Fibroblast of upper back skin (primary cell): Measurements from ENCODE around the gene C4orf54.

Experiments used
- DNase-seq: peaks from one replicate; pipeline ENCODE4 v3.0.0-alpha.2; 2013

Gene C4orf54

DNA sequence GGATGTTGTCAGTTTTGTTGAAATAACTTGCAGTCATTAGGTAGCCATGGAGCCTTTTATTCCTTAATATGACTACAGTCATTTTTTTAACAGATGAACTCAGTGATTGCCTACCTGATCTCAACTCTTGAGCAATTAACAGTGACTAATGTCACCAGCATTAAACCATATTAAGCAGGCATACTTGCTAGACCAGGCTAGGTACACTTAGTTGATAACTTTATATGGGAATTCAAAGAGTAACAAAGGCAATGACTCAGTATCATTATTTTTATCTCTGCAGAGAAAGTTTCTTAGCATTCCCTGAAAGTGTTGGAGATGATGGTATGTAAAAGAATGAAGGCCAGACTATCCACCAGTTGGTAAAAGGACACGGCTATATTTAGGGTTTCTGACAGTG lies at the start of gene C4orf54:
Gene C4orf54 (minus strand): TSS at position 31 of the 400 bp plus-strand sequence. CDS start 3,180 bp downstream, outside the sequence.
- no peak for DNase-seq

DNA sequence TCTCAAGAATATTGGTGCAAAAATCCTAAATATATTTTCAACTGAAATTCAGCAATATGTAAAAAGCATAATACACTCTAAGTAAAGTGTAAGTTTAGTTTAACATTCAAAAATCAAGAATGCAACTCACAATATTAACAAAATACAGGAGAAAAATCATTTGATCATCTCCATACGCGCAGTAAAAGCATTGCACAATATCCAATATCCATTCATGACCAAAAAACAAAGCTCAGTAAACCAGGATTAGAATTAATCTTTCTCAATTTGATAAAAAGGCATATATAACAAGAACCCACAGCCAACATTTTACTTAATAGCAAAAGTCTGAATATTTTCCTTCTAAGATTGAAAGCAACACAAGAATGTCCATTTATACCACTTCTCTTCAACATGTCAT lies 48.3 kb upstream of the C4orf54 start:
- no peak for DNase-seq

DNA sequence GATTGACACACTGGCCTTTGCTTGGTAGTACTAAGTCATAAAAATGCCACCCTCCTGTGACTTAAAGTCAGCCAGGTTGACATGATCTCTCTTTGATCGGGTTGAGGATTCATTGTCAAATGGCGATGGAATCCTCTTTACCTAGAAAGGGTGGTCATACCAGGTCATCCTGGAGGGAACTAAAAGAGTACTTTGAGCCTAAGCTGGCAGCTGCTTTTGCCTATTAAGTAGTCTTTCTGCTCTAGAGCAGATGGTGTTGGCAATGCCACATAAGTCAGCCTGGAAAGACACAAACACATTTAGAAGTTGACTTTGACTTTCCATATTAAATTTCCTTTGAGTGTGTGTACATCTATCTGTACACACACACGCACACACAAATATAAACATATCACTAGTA lies 39.2 kb upstream of the C4orf54 start:
- no peak for DNase-seq

DNA sequence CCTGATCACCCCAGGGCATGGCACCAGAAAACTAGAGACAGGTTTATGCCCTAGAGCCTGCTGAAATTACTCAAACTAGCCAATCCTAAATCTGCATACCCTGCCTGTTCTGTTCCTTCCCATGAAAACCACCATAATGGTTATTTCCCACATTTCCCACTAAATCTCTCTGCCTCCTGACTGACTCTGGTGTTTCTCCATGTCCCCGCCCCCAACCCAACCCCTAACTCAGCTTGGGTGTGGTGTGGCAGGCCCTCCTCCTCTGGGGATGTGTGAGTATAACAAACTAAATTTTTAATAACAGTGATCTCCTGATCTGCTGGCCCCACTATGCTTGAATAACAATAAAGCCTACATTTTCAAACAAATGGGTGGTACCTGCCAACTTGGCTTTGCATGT lies 35.5 kb upstream of the C4orf54 start:
- no peak for DNase-seq

DNA sequence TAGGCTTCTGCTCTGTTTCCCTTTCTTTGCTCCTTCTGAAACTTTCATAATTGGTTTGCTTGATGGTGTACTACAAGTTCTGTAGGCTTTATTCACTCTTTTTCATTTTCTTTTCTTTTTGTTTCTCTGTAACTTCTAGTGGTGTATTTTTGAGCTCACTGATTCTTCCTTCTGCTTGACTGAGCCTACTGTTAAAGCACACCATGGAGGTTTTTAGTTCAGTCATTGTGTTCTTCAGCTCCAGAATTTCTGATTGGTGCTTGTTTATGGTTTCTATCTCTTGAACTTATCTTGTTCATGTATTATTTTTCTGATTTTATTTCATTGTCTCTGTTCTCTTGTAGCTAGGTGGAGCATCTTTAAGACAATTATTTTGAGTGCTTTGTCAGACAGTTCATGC lies 33.4 kb upstream of the C4orf54 start:
- no peak for DNase-seq

DNA sequence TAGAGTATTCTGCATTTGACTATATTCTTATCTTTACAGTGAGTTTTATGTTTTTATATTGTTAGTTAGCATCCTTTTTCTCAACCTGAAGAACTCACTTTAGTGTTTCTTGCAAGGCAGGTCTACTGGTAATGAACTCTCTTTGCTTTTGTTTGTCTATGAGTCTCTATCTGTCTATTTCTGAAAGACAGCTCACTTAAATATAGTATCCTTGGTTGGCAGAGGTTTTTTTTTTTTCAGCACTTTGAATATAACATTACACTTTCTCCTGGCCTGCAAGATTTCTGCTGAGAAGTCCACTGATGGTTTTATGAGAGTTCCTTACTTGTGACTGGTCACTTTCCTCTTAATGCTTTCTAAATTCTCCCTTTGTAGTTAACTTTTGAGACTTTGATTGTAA lies 32.8 kb upstream of the C4orf54 start:
- DNase-seq = no peak

DNA sequence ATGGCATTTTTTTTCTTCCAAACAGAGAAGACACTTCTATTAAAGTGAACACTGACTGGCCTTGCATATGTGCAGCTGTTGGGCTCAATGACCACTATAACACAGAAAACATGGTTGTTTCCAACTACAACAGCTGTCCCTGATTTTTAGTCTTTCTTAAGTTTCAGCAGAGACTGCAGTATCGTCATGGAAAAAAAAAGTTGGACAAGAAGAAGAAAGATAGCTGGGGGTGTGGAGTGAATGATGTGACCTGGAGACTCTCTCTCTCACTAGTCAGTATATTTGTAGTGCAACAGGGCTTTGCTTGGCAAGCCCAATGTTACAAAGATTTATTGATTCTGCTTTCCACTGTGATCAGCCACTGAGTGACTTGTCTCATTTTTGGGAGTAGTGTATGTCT lies 29.5 kb upstream of the C4orf54 start:
- no peak for DNase-seq

DNA sequence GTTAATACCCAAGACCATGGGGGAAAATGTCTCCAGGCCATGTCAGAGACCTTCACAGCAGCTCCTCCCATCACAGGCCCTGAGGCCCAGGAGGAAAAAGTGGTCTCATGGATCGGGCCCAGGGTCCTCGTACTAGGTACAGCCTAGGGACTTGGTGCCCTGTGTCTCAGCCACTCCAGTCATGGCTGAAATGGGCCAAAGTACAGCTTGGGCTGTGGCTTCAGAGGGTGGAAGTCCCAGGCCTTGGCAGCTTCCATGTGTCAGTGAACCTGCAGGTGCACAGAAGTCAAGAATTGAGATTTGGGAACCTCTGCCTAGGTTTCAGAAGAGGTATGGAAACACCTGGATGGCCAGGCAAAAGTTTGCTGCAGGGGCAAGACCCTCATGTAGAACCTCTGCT lies 27.6 kb upstream of the C4orf54 start:
- DNase-seq = no peak

DNA sequence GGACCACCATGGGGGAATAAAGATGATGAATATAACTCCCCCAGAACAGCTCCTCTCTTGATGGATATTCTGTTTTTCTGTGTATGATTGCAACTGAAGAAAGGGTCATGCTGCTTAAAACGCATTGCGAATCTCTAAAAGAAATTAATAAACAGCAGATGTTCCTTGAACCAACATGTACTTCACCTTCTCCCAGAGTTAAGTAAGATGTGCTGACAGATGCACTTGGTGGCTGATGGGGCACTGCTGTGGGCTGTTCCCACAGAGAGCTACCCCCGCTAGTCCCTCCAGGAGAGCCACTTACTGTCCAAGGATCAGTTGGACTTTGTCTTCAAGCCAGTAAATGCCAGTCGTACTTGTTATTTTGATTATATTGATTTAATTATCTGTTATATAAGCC lies 26.3 kb upstream of the C4orf54 start:
- no peak for DNase-seq

DNA sequence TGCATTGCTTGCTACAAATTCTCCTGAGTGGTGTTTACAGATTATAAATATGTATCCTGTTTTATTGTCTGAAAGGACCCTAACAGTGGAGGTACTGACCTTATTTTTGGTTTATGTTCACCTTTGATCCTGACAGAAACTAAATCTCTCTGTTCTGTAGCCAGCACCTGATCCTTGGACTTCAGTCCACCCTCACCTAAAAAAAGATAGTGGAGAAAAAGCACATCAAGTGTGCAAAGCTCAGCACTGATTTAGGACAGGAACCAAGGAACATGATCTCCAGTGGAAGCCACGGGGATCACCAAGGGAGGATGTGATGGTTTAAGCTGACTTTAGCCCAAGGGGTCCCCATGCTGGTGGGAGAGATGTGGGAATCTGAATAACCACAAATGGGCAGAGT lies 22.3 kb upstream of the C4orf54 start:
- DNase-seq = no peak

DNA sequence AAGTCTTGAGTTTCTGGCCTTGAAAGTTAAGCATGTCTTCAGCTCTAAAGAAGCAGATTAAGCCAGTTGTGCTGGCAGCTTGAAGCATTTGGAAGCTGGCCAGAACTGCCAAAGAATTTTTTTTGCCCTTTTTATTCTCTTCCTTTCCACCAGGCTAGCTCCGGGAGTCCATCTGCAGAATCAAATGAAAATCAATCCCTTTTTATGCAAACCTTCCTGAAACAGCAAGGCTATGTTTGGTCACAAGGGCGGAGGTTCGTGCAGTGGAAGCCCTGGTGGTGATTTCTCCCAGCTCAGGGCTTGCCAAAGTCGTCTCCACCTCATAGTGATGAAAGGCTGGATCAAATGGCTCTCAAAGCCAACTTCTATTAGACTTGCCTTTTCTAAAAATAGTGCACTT lies 21.6 kb upstream of the C4orf54 start:
- no peak for DNase-seq

DNA sequence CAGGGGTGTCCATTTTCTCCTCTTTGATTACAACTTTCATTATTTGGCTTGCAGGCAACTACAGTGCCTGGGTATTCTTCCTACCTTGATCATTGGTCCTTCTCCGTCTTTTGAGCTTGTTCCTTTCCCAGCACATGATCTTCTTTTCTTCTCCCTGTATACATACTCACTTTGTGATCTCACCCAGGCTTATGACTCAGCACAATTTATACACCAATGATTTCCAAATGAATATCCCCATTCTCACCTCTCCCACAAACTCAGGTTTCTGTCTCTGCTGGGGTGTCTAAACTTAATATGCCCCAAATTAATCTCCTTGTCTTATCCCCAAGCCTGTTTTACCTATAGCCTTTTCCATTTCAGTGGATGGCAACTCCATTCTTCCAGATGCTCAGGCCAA lies 19.5 kb upstream of the C4orf54 start:
- no peak for DNase-seq

DNA sequence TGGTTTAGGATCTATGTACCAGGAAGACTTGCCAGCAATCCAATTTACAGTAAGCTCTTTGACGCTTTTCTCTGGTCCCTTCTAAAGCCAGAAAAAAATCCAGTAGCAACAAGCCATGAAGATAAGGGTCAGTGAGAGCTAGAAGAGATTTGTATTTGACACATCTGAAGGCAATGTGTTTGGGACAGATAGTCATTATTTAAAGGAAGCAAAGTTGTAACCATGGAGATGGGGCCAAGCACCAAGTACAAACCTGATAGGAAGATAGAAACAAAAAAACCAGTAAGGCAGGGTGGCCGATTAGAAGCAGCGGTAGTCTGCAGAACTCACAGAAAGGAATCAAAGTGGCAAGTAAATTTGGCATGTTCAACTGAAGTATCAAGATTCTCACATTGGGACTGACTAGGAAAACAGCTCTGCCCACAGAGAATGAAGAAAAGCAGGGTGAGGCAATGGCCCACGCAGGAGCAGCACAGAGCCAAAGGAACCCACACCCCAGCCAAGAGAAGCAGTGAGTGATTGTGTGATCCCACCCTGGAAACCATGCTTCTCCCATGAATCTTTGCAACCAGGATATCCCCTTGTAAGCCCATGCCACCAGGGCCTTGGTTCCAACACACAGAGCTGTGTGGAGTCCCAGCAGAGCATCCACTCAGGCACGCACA lies 12.9 kb upstream of the C4orf54 start:
- no peak for DNase-seq

DNA sequence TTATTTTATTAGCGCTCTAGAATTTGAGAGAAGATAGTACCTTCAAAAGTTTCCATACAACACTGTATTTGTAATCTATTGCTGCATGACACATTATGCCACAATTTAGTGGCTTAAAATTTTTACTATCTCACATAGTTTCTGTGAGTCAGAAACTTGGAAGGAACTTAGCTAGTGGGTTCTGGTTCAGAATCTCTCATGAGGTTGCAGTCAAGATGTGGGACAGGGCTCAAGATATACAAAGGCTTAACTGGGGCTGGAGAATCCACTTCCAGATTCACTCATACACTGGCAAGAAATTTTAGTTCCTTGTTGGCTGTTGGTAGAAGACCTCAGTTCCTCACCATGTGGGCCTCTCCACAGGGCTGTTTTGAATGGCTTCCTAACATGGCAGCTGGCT lies 11.5 kb upstream of the C4orf54 start:
- DNase-seq = no peak

DNA sequence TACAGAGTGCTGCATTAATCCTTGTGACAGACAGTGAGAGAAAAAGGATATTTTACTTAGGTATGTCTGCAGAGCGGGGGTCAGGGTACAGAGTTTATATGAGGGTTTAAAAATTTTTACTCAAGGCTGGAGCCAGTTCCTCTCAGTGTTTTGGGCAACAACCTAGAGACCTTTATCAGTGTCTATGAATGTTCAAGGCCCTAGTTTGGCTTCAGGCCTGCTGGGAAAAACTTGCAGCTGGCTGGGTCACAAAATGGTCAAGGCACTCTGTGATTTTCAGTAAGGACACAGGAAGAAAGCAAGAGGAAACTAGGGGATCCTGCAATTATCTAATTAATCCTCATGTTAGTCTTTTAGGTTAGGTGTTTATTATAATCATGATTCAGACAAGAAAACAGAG lies 10.8 kb upstream of the C4orf54 start:
- DNase-seq = no peak

DNA sequence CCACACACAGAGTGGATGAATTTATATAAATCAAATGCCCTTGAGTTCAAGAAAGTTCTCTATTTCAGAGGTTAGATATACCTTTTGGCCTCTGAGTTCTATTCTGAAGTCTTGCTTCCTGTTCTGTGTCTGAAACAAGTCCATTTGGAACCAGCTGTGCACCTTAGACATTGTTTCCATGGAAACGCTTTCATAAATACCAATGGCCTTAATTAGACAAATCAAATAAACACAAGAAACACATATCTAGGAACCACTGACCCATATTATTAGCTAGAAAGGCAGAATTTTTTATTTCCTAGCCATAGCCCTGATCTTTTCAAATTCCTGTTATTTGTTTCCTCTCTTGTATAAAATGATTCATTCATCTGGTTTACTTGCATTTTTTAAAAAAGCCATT lies 8.4 kb upstream of the C4orf54 start:
- DNase-seq = no peak

DNA sequence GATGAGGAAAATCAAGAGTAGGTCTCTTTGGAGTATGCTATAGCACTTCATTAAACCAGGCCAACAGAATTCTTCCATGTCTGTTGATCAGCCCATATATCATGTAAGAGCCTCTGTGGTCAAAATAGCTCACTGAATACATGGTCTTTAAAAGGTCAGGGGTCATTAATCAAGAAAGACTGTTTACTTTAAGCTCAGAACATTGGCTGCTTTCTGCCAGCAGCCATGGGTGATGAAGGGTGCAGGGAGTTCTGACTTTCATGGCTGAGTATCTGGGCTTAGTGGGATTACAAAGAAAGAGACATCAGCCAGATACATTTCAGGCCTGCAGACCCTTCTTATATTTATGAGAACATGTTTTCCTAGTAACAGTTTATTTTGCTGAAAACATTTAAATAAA lies 7.1 kb upstream of the C4orf54 start:
- no peak for DNase-seq

DNA sequence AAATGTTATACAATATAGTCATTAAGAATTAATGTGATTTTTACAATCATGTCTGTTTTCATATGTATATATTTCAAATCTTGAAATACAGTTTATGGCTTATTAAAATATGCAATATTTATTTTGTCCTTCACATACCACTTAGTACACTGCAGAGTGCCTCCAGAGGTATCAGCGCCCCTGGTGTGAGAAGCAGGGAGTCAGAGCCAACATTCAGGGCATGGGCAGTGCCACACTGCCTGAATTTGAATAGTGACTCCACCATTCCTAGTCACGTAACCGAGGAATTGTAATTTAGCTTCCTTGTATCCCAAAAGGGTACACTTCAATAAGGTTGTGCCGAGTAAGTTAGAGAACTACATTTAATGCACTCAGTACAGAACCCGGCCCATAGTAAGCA lies 4.3 kb upstream of the C4orf54 start:
- no peak for DNase-seq

DNA sequence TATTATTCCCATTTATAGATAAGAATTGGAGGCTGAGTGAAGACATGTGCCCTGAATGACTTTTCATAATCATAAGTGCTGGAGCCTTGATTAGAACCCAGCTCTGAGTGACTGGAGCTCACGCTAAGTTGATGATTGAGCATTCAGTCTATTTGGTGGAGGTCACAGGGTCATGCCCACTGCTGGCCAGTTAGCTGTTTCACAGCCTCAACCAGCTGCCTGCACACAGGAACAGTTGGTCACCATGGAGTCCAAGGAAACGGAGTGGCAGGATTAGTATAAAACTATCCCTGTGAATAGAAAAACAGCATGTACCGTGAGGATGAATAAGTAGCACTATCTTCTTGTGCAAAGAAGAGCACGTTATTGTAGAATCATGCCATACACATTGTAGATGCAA lies 1.0 kb upstream of the C4orf54 start:
- DNase-seq = no peak

DNA sequence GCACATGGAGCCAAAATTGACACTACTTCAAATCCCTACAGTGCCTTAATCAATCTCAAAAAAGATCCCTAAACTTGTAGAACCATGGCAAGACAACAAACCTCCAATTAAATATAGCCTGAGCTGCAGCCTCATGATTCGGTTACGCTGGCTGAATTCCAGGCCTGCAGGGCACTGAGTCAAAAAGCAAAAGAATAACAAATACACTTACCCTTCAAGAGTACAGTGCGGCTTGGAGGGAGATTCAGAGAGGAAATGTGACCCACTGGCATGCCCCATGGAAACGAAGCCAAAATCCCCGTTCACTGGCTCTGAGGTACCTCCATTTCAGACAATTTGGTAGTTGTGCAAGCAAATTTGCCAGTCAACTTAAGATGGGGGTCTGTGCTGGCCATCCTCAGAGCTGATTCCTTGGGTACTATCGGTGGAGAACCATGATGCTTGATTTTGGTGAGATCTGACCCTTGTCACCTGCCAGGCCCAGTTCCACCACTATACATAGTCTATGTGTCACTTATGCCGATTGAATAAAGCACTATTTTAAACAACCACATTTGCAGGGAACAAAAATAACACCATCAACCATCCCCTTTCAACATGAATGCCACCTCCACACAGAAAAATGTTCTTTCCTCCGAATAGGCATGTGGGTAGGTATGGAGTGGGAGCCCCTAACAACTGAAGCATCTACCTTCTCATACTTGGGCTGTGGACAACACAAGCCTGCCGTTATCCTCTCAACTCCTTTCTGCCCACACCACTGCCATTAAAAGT lies 2.1 kb downstream of the C4orf54 start:
- DNase-seq = no peak

DNA sequence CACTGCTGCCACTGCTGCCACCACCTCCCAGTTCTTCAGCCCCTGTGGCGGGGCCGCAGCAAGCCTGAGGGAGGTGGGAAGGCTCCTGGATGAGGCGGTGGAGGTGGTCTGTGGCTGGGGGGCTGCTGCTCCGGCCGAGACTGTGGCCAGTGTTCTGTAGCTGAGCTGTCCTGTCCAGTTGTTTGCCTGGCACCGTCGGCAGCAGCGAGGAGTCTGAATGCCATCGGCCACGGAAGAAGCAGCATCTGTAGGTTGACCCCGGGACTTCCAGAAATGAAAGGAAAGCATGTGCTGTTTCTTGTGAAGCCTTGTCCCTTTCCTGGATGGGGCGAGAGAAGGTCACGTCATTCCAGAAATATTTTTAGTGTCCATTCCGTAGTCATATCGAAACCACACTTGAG lies 3.3 kb downstream of the C4orf54 start:
- DNase-seq = no peak

DNA sequence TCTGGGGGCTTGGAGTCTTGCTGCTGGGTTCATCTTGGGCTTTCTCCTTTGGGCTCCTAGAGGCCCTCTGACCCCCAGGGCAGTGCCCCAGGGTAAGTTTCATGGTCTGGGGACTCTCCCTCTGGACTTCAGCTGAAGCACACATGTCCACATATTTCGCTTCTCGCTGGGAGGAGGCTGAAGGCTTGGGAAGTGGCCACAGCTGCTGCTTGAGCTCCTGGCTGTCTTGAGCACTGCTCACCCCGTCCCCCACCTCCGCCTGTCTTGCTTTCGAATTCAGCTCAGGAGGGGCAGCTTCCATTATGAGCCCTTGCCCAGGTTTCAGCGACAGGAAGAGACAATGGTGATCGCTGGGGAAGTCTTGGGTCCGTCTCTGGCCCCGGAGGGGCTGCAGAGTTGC lies 3.7 kb downstream of the C4orf54 start:
- DNase-seq = no peak

DNA sequence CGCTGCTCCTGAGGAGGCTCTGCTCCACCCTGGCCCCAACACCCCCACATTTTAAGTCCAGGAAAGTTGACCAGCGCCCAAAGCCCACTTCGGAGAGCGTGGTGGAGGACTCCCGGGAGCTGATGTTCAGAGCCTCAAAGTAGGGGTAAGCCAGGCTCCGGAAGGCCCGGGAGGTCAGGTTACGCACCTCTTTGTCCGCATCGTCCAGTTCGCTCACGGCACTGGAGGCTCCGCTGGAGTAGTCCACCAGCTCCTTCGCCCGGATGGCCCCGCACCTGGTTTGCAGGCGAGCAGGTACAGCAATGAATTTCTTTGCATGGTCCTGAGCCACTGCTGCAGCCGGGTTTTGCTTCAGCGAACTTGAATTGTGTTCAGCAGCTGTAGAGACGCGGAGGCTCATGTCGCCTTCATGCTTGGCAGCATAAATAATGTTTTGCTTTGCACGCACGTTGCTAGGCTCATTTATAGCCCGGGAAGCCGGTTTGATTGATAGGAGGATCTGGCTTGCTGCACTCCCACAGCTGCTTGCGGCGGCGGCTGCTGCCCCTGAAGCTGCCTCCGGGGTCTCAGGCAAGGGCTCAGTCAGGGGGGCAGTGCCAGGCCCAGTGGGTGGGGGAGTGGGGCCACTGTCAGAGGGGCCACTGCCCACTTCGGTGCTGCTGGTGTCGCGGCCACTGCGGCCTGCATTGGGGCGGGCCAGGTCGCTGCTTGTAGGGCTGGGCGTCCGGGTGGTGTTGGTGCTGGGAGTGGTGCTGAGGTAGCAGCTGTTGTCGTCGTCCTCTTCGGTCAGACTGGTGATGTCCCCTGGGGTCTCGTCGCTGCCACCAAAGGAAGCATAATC lies 4.8 kb downstream of the C4orf54 start:
- DNase-seq = no peak
